ENCODE measurements around the gene DPP8. TPM values are rescaled to one million over a fixed set of nuclear protein-coding genes. Genes with fewer than 3 reads are reported as not detected.

The DPP8 gene
- total RNA-seq, 1 donor from 2014 or later = 32.8 TPM

GRCh38 chr15:65418596-65418995 lies 98.9 kb downstream of the DPP8 start:
- H3K36me3 ChIP-seq = no peaks in the 10 kb centered on the region
- TF ChIP-seq CTCF (IDR thresholded peaks at IDR 0.05) = no peak
- no peak for ATAC-seq
- DNase-seq = no peak
- H3K27ac ChIP-seq = no peak overlapping the region
- no peak overlapping the region for H3K4me3 ChIP-seq
- H3K27me3 ChIP-seq (ENCODE audit: low read depth) = peaks cover 51% of the 10 kb centered on the region
- H3K4me1 ChIP-seq = peaks cover 16% of the 10 kb centered on the region
- intact Hi-C loops (cut with DNase I) = no loop called here
- H3K9me3 ChIP-seq = no peaks in the 10 kb centered on the region

GRCh38 chr15:65416845-65417416 lies 100.6 kb downstream of the DPP8 start:
- DNase-seq = no peak
- ATAC-seq = no peak
- Histone ChIP-seq H3K27me3 (ENCODE audit: low read depth) (peaks cover 45% of the 10 kb centered on the region), H3K4me3 (no peak overlapping the region), H3K36me3 (no peaks in the 10 kb centered on the region), H3K27ac (no peak overlapping the region), H3K4me1 (peaks cover 14% of the 10 kb centered on the region), H3K9me3 (no peaks in the 10 kb centered on the region)
- no peak for TF ChIP-seq CTCF (IDR thresholded peaks at IDR 0.05)
- intact Hi-C loops (cut with DNase I) = no loop called here

GRCh38 chr15:65414841-65415621 lies 102.5 kb downstream of the DPP8 start:
- no peak for TF ChIP-seq CTCF (IDR thresholded peaks at IDR 0.05)
- peak; percentile 40 to 46 for ATAC-seq
- Histone ChIP-seq H3K36me3 (no peaks in the 10 kb centered on the region), H3K4me1 (no peaks in the 10 kb centered on the region), H3K4me3 (no peak overlapping the region), H3K27me3 (ENCODE audit: low read depth) (peaks cover 26% of the 10 kb centered on the region), H3K27ac (no peak overlapping the region), H3K9me3 (no peaks in the 10 kb centered on the region)
- intact Hi-C loops (cut with DNase I) = no loop called here
- no peak for DNase-seq

GRCh38 chr15:65413760-65414144 lies 103.7 kb downstream of the DPP8 start:
- no peak for ATAC-seq
- peaks cover 32% of the 10 kb centered on the region for H3K27me3 ChIP-seq (ENCODE audit: low read depth)
- TF ChIP-seq CTCF (IDR thresholded peaks at IDR 0.05) = no peak

GRCh38 chr15:65413051-65413759 lies 104.3 kb downstream of the DPP8 start:
- Histone ChIP-seq H3K4me3 (no peak overlapping the region), H3K9me3 (no peaks in the 10 kb centered on the region), H3K27ac (no peak overlapping the region), H3K27me3 (ENCODE audit: low read depth) (peaks cover 26% of the 10 kb centered on the region), H3K4me1 (no peaks in the 10 kb centered on the region), H3K36me3 (no peaks in the 10 kb centered on the region)
- intact Hi-C loops (cut with DNase I) = no loop called here
- TF ChIP-seq CTCF (IDR thresholded peaks at IDR 0.05) = no peak
- DNase-seq (no peak), ATAC-seq (no peak)

More at GRCh38 chr15:65413760-65414144, 103.7 kb downstream of the DPP8 start:
- H3K9me3 ChIP-seq = no peaks in the 10 kb centered on the region
- no peak for DNase-seq
- H3K27ac ChIP-seq = no peak overlapping the region
- no peak overlapping the region for H3K4me3 ChIP-seq
- no peaks in the 10 kb centered on the region for H3K4me1 ChIP-seq
- H3K36me3 ChIP-seq = no peaks in the 10 kb centered on the region
- intact Hi-C loops (cut with DNase I) = no loop called here
